ENCODE data around the gene PHEX. TPM values are rescaled to one million over a fixed set of nuclear protein-coding genes. Genes with fewer than 3 reads are reported as not detected.

The PHEX gene
- total RNA-seq, 1 experiment from 2014 or later, result 0.04 TPM

DNA sequence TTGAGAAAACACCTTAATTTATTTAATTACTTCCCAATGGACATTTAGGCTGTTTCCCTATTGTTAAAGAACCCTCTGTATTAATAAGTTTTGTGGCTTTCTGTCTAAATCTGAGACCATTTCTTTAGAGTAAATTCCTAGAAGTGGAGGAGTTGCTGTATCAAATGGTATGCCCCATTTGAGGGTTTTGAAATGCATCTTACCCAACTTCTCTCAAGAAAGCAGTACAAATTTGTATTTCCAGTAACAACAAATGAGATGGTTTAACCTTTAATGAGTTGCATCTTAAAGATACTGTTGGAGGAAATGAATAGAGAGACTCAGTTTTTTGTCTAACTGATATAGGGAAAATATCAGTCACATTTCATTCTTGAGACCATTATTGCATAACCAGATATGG lies 170.1 kb downstream of the PHEX start:
- no peak for DNase-seq (ENCODE audit: low spot score)
- peaks cover 5% of the 10 kb centered on the region for H3K9me3 Mint-ChIP-seq
- H3K27me3 Mint-ChIP-seq (ENCODE audit: low read depth), result no peaks in the 10 kb centered on the region
- H3K36me3 Mint-ChIP-seq, result no peaks in the 10 kb centered on the region
- H3K4me3 Mint-ChIP-seq, result no peak overlapping the region
- POLR2A ChIA-PET, result no interaction called here
- CTCF ChIA-PET, result no interaction called here
- H3K4me1 Mint-ChIP-seq, result 0 out of 2 replicates have a peak, but pooled peaks cover 3% of the 10 kb centered on the region
- TF ChIP-seq HMGXB4 (CRISPR knock-in tag; IDR thresholded peaks at IDR 0.05) (no peak), AR (CRISPR knock-in tag; IDR thresholded peaks at IDR 0.05) (no peak), ATF1 (CRISPR knock-in tag; IDR thresholded peaks at IDR 0.05) (no peak), ZBTB21 (CRISPR knock-in tag; IDR thresholded peaks at IDR 0.05; ENCODE audit: borderline replicate concordance) (no peak), CBFB (CRISPR knock-in tag; IDR thresholded peaks at IDR 0.05; ENCODE audit: low read depth) (no peak), SMAD4 (CRISPR knock-in tag; IDR thresholded peaks at IDR 0.05) (no peak), PREB (CRISPR knock-in tag; IDR thresholded peaks at IDR 0.05; ENCODE audit: borderline replicate concordance) (no peak)
- TF ChIP-seq, protein P1, sequence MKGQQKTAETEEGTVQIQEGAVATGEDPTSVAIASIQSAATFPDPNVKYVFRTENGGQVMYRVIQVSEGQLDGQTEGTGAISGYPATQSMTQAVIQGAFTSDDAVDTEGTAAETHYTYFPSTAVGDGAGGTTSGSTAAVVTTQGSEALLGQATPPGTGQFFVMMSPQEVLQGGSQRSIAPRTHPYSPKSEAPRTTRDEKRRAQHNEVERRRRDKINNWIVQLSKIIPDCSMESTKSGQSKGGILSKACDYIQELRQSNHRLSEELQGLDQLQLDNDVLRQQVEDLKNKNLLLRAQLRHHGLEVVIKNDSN (CRISPR knock-in tag; IDR thresholded peaks at IDR 0.05), result no peak
- TF ChIP-seq, protein P2, sequence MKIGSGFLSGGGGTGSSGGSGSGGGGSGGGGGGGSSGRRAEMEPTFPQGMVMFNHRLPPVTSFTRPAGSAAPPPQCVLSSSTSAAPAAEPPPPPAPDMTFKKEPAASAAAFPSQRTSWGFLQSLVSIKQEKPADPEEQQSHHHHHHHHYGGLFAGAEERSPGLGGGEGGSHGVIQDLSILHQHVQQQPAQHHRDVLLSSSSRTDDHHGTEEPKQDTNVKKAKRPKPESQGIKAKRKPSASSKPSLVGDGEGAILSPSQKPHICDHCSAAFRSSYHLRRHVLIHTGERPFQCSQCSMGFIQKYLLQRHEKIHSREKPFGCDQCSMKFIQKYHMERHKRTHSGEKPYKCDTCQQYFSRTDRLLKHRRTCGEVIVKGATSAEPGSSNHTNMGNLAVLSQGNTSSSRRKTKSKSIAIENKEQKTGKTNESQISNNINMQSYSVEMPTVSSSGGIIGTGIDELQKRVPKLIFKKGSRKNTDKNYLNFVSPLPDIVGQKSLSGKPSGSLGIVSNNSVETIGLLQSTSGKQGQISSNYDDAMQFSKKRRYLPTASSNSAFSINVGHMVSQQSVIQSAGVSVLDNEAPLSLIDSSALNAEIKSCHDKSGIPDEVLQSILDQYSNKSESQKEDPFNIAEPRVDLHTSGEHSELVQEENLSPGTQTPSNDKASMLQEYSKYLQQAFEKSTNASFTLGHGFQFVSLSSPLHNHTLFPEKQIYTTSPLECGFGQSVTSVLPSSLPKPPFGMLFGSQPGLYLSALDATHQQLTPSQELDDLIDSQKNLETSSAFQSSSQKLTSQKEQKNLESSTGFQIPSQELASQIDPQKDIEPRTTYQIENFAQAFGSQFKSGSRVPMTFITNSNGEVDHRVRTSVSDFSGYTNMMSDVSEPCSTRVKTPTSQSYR (CRISPR knock-in tag; IDR thresholded peaks at IDR 0.05), result no peak
- ATAC-seq, result no peak
- H3K27ac Mint-ChIP-seq, result no peak overlapping the region

DNA sequence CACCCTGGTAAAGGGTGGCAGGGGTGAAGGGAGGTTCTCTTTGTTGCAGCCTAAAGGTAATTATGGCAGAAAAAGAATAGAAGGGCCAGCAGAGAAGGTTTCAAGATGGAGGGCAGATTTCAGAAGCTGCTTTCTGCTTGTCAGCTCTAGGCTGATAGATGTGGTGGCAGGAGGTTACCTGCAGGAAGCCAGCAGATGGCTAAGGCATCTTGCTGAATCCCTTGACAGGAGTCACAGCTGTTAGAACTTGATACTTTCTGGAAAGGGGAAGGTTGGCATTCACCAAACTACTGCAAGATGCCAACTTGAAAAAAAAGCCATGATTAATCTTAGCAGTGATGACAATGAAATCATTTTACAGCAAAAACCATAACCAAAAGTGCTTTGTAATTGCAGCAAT lies 171.1 kb downstream of the PHEX start:
- H3K4me1 Mint-ChIP-seq, result 0 out of 2 replicates have a peak, but pooled peaks cover 3% of the 10 kb centered on the region
- no peak overlapping the region for H3K27ac Mint-ChIP-seq
- ATAC-seq, result no peak
- POLR2A ChIA-PET, result no interaction called here
- no peaks in the 10 kb centered on the region for H3K36me3 Mint-ChIP-seq
- no peak overlapping the region for H3K4me3 Mint-ChIP-seq
- H3K27me3 Mint-ChIP-seq (ENCODE audit: low read depth), result no peaks in the 10 kb centered on the region
- peaks cover 4% of the 10 kb centered on the region for H3K9me3 Mint-ChIP-seq
- no peak for DNase-seq (ENCODE audit: low spot score)
- CTCF ChIA-PET, result no interaction called here
- TF ChIP-seq E2F1 (CRISPR knock-in tag; IDR thresholded peaks at IDR 0.05) (no peak), GRHL2 (CRISPR knock-in tag; IDR thresholded peaks at IDR 0.05; ENCODE audit: insufficient replicate concordance, severe bottlenecking) (no peak), PRRX2 (CRISPR knock-in tag; IDR thresholded peaks at IDR 0.05) (no peak), AR (CRISPR knock-in tag; IDR thresholded peaks at IDR 0.05) (no peak), USF2 (CRISPR knock-in tag; IDR thresholded peaks at IDR 0.05) (no peak), FOXJ3 (CRISPR knock-in tag; IDR thresholded peaks at IDR 0.05; ENCODE audit: borderline replicate concordance) (no peak), JAZF1 (CRISPR knock-in tag; IDR thresholded peaks at IDR 0.05) (no peak), IRF1 (CRISPR knock-in tag; IDR thresholded peaks at IDR 0.05) (no peak), ZNF138 (CRISPR knock-in tag; conservative IDR thresholded peaks at IDR 0.05) (no peak)
- TF ChIP-seq, protein P3, sequence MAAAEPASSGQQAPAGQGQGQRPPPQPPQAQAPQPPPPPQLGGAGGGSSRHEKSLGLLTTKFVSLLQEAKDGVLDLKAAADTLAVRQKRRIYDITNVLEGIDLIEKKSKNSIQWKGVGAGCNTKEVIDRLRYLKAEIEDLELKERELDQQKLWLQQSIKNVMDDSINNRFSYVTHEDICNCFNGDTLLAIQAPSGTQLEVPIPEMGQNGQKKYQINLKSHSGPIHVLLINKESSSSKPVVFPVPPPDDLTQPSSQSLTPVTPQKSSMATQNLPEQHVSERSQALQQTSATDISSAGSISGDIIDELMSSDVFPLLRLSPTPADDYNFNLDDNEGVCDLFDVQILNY (CRISPR knock-in tag; IDR thresholded peaks at IDR 0.05), result no peak
